Activated T-cell treated with anti-CD3 and anti-CD28 coated beads for 24 hours (primary cell): ENCODE measurements around the gene BCL2A1.
"Not testable (repeated sequence)": the region's sequence is repeated elsewhere in the genome, so short reads cannot be mapped to it uniquely, and the experiment has no call there.

Experiments
- DNase-seq: peaks from one replicate; pipeline ENCODE4 v3.0.0-alpha.2; 2020; ENCODE audit warnings: low read depth

The BCL2A1 gene

GRCh38 chr15:79989183-79989582 is 18.2 kb upstream of the BCL2A1 start:
- DNase-seq: no peak

- no peak for DNase-seq
Measured at GRCh38 chr15:79988448-79989117, 17.6 kb upstream of the BCL2A1 start.

GRCh38 chr15:79987969-79988368 is 17.0 kb upstream of the BCL2A1 start:
- no peak for DNase-seq

GRCh38 chr15:79987569-79987955 is 16.6 kb upstream of the BCL2A1 start:
- no peak for DNase-seq

- no peak for DNase-seq
Measured at GRCh38 chr15:79981831-79982455, 10.9 kb upstream of the BCL2A1 start.

- no peak for DNase-seq
Measured at GRCh38 chr15:79978655-79979514, 7.9 kb upstream of the BCL2A1 start.

- no peak for DNase-seq
Measured at GRCh38 chr15:79978260-79978654, 7.3 kb upstream of the BCL2A1 start.

- DNase-seq: no peak
Measured at GRCh38 chr15:79977431-79978054, 6.5 kb upstream of the BCL2A1 start.

GRCh38 chr15:79973456-79974195 is 2.6 kb upstream of the BCL2A1 start:
- no peak for DNase-seq

- DNase-seq: no peak
Measured at GRCh38 chr15:79972863-79973262, 1.9 kb upstream of the BCL2A1 start.

- DNase-seq: no peak
Measured at GRCh38 chr15:79970181-79970580, 815 bp downstream of the BCL2A1 start.

GRCh38 chr15:79969146-79969545 is 1.9 kb downstream of the BCL2A1 start:
- DNase-seq: no peak

GRCh38 chr15:79967298-79968182 is 3.5 kb downstream of the BCL2A1 start:
- DNase-seq: peak; percentile 33

- DNase-seq: no peak
Measured at GRCh38 chr15:79966634-79967297, 4.2 kb downstream of the BCL2A1 start.

GRCh38 chr15:79965846-79966630 is 5.0 kb downstream of the BCL2A1 start:
- DNase-seq: no peak

GRCh38 chr15:79964232-79964805 is 6.7 kb downstream of the BCL2A1 start:
- no peak for DNase-seq

GRCh38 chr15:79962921-79963320 is 8.1 kb downstream of the BCL2A1 start:
- DNase-seq: not testable (repeated sequence)

- DNase-seq: no peak
Measured at GRCh38 chr15:79962178-79962577, 8.8 kb downstream of the BCL2A1 start.
